NCI-H226 (cell line): ENCODE measurements around the gene ARHGEF10L.
"Not testable (repeated sequence)": the region's sequence is repeated elsewhere in the genome, so short reads cannot be mapped to it uniquely, and the experiment has no call there.

Experiments used
- DNase-seq: peaks from one replicate; pipeline ENCODE4 v3.0.0-alpha.2; 2015

Gene ARHGEF10L

DNA sequence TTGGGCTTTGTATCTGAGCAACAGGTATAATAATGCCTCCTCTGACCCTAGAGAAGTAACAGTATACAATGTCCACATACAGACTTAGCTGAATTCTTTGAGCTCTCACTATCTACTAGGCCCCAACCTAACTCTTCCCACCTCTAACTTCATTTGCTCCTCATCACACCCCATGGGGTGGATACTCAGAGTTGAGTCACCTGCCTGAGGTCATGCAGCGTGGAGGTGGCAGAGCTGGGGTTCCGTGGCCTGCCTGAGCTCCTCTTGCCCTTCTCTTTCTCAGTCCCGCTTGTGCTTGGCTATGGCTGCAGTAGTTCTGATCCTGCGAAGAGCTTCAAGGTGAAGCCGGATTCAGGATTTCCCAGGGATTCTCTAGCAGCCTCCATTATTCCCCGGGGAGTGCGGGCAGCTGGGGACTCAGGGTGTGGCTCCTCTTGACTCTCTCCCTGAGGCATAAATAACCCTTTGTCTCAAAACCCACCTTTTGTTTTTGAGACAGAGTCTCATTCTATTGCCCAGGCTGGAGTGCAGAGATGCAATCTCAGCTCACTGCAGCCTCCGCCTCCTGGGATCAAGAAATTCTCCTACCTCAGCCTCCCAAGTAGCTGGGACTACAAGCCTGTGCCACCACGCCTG is 185.7 kb downstream of the ARHGEF10L start:
- no peak for DNase-seq

DNA sequence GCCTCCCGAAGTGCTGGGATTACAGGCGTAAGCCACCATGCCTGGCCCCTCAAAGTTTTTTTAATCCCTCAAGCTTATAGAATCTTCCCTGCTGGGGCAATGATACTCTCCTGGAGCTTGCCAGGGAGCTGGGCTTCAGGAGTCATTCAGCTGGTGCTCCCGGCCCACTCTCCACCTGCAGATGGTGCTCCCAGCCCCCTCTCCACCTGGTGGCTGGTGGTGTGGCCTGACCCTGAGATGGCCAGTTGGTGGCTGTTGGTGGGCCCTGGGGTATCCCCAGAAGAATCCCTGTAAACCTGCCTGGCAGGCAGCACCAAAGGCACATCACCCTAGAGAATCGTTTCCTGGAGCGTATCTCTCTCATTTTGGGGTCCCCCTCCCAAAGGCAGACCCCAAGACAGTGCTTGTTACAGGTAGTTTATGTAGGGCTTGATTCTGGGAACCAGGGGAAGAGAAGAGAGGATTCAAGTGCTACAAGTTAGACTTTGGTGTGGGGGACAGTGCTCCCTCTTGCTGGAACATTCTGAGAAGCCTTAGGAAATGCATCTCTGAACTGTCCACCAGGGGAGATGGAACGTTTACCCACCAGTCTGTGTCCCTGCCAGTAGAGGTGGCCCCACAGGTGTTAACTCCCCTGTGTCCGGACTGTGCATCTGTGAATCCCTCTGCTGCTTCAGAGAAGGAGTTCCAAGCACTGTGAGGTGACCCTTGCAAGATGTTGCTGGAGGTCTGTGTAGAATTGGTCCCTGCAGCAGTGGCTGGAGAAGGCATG is 186.5 kb downstream of the ARHGEF10L start:
- DNase-seq: no peak

DNA sequence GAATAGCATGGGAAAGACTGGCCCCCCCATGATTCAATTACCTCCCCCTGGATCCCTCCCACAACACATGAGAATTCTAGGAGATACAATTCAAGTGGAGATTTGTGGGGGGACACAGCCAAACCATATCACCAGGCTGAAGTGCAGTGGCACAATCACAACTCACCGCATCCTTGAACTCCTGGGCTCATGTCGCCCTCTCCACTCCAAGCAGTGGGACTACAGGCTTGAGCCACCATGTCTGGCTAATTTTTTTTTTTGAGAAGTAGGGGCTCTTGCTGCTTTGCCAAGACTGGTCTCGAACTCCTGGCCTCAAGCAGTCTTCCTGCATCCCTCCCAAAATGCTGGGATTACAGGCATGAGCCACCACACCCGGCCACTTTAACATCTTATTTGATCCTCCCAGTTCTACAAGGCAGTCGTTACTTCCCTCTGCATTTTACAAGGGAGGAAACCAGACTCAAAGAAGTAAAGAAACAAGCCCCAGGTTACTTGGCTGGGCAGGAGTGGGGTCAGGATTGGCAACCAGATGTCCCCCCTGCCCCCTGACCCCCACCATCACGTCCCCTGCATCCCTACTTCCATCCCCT is 188.7 kb downstream of the ARHGEF10L start:
- no peak for DNase-seq

DNA sequence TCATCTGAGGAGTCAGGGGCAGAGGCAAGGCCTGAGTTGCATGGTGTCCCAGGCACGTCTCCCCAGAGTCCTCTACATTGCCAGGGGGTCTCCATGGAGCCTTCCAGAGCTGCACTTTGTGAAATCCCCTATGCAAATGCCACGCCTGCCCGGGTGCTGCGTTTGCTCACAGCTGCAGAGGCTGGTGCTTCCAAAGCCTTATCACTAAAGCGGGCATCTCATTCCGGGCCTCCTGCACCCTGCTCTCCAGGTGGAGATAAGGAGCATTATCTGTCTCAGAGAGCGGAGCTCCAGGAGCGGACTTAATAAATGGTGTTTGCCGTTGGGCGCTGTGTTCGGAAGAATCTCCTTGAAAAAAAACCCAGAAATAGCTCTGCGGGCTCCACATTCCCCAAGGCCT is 189.8 kb downstream of the ARHGEF10L start:
- DNase-seq: no peak

DNA sequence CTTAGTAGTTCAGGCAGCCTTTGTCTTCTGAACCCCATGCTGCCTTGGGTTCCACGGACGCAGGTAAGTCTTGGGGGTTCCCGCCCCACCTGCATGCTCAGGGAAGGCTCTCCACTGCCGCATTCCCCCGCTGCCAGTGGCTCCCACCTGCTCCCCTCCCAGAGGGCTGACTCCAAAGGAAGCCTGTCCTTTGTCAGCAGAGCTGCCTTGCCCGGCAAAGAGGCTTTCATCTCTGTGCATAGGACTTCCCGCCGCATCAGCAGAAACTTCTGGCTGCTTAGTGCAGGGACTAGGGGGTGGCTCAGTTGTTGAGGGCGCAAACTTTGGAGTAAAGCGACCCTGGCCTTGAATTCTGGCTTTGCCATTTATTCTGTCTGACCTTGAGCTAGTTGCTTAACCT is 190.4 kb downstream of the ARHGEF10L start:
- DNase-seq: no peak

DNA sequence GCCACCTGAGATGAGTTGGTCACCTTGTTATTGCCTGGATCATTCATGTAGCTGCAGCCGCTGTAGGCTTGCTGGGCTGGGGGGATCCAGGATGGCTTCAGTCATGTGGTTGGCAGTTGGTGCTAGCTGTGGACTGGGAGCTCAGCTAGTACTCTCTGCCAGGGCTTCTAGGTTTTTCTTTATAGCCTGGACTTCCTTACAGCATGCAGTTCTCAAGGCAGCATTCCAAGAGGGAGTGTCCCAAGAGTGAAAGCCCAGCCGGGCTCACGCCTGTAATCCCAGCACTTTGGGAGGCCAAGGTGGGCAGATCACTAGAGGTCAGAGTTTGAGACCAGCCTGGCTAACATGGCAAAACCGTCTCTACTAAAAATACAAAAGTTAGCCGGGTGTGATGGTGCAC is 192.0 kb downstream of the ARHGEF10L start:
- no peak for DNase-seq

DNA sequence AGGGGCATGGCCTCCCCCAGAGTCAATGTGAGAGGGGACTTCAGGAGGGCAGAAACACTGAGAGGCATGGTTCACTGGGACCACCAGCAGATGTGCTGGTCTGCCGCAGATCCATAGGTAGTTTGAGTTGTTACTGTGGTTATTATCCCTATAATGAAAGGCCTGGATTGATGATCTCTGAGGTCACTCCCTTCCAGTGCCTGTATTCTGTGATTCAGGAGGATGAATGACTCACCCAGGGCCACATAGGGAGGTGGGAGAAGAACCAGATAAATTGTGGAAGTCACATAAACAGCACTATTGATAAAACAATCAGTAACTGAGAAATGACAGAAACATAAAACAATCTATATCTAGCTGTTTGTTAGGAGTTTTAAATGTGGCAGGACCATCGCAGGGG is 193.0 kb downstream of the ARHGEF10L start:
- DNase-seq: no peak

DNA sequence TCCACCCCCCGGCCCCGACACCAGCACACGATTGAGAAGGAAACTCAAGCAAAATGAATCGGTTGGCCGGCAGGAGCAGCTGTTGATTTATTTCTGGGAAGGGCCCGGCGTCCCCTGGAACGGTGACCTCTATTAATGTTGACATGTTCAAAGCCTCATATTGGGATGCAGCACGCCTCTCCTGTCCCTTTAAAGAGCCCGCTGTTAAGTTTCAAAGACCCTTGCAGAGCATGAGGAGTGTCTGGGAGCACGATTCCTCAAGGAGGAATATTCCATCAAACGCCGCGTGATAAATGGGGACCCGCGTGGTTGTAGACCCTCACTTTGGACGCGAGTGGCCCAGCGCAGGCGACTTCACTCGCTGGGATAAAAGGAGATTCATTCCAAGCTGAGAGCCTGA is 194.2 kb downstream of the ARHGEF10L start:
- DNase-seq: no peak

DNA sequence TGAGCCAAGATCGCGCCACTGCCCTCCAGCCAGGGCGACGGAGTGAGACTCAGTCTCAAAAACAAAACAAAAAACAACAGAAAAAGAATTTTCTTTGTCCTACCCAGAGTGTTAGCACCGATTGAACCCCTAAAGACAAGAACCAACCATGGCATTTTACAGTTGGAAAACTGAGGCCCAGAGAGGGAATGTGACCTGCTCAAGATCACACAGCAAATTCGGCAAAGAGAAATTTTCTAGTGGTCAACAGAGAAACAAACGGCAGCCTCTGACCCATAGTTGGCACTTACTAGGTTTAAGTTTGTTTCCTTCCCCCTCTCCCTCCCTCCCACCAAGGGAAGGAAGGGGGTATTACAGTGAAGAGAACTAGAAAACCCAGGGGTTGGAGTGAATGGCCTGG is 195.1 kb downstream of the ARHGEF10L start:
- no peak for DNase-seq

DNA sequence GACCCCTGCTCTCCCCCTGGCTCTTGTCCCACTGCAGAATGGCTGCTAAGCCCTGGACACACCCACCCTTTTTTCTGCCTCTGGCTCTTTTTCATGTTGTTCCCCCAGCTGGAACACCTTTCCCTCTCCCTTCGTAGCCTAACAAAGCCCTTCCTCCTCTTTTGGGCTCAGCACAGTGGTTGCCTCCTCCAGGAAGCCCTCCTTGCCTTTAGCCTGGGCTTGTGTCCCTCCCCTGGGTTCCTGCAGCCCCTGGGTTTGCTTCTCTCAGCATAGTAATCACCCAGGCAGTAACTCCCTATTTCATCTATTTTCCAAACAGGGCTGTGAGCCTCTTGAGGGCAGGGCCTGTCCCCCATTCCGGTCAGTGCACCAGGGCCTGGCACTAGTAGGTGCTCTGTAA is 195.8 kb downstream of the ARHGEF10L start:
- DNase-seq: no peak

DNA sequence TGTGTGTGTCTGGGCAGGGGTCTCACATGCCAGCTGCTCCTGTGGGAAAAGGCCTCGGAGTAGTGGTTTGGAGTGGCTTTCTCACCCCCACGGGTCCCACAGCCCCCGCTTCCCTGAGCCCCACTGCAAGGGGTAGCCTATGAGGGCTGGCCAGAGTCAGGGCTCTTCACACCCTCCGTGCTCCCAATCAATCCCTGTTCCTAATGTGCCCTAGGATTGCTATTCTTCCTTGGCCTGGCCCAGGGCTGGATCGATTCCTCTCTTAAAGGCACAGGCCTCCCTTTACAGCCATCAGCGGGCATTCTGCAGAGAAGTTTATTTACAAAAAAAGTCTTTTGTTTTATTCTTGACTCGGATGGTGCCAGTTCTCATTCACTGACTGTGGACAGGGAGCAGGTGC is 196.3 kb downstream of the ARHGEF10L start:
- no peak for DNase-seq

DNA sequence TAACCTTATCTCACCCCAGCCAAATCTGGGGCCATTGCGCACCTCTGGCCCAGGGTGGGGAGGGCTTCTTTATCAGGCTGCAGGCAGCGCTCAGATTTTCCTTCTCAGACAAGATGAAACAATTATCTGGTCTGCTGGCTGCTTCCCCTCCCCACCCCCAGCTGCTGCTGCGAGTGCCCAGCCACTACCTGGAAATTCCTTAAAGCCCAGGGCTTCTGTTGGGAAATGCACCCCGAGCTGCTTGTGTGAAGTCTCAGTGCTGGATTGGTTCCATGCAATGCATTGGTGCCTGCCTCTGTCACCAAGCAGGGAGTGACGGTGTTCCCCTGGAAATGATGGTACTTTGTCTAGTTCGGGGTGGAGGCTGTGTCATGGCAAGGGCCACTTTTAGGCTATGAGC is 197.1 kb downstream of the ARHGEF10L start:
- no peak for DNase-seq

DNA sequence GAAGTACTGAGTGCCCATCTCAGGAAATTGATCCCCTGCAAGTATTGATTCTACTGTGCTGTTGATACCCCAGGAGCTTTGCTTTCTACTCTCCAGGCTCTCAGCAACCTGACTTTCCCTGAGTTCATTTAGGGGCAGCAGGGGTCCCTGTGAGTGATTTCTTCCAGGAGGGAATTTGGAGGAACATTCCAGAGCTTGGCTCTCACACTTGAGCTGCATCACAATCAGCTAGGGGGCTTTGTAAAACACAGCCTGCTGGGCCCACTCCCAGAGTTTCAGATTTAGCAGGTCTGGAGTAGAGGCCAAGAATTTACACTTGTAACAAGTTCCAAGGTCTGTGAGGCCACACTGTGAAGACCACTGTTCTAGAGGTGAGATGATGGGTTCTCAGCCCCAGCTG is 199.6 kb downstream of the ARHGEF10L start:
- no peak for DNase-seq

DNA sequence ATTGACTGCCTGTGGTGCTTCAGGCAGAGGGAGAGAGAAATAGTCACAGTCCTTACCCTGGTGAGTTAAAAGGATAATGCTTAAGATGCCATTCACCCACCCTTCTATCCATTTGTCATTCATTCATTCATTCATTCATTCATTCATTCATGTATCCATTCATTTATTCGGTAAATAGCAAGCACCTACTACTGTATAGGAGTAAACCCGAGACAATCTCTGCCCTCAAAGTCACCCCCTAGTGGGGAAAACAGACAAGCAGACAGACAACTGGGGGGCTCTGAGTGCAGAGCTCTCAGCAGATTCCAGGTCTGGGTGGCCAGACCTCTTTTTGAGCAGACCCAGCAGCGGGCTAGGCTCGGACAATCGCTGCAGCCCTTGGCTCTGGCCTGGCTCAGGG is 201.6 kb downstream of the ARHGEF10L start:
- no peak for DNase-seq

DNA sequence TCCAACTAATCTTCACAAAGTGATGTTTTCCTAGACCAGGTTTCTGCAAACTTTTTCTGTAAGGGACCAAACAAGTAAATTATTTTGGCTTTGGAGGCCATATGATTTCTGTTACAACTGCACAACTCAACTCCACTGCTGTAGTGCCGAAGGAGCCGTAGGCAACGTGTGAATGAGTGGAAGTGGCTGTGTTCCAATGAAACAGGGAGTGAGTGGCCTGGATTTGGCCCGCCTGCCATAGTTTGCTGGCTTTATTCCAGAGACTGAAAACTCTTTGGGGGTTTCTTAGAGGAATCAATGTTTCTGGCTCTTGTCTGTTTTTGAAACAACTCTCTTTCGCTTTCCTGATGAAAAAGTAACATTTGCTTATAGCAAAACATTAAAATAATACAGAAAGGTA is 203.1 kb downstream of the ARHGEF10L start:
- no peak for DNase-seq

DNA sequence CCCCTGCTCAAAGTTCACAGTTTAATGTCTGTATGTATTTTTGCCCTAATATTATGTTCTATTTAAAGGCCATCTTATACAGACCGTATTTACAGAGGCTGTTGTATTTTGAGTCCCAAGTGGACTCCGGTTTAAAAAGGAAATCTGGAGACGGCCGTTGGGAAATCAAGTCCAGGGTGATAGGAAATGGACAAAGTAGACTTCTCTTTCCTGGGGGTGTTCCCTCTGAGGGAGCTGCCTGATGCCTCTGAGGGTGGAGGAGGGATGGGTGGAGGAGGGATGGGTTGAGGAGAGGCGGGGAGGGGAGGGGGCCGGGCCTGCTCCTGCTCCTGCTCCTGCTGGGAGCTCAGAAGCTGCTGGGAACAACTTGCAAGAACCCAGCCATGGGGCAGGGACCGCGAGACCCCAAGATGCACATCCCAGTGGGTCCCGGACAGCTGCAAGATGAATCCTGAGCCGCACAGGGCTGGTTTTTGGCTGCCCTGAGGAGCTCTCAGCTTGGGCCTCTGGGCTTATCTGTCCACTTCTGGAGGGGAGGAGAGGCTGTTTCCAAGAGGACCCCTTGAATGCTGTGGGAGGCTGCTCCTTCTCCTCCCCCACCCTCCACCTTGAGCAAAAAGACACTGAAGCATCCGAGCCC is 203.6 kb downstream of the ARHGEF10L start:
- DNase-seq: no peak

DNA sequence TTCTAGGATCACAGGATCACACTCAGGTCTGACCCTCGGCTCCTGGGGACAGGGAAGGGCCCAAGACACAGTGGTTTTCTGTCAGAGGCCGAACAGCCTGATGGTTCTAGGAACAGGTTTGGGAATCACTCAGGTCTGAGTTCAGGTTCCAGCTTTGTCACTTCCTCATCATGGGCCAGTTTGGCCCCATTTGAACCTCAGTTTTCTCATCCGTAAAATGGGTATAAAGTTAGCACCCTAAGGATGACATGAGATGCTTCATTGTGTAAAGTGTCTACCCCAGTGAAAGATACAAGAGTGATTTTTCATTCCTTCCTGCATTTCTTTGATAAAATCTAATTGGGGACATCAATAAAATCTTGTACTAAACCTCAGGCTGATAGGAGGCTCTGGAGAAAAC is 204.4 kb downstream of the ARHGEF10L start:
- DNase-seq: no peak

DNA sequence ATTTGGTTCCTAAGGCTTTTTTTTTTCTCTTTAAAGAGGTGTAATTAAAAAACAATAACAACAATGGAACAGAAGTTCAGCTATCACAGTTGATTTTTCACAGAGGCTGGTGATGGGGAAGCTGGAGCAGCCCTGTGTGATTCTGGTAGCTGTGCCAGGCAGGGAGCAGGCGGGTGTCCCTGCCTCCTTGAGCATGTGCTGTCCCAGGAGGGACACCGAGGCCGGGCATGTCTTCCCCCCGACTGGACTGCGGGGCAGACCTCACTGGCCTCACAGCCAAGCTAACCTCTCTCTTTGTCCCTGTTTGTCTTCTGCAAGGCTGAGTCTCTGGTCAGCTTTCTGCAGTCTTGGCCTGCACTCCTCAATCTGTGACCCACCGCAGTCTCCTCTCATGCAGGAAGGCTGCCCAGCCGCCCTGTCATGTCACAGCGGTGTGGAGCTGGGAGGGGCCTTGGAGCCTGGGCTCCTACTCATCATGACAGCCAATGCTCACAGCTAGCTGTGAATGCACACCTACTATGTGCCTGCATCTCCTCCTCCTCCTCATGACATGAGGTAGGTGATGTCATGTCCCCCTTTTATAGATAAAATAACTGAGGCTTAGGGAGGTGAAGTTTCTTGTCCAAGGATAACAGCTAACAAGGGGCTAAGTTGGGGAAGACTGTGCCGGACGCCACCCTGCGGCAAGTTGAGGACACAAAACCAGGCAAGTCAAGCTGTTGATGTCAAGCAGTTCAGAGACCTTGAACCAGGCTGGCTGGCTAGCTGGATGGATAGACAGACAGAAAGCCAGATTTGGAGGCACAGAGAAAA is 205.4 kb downstream of the ARHGEF10L start:
- DNase-seq: no peak

DNA sequence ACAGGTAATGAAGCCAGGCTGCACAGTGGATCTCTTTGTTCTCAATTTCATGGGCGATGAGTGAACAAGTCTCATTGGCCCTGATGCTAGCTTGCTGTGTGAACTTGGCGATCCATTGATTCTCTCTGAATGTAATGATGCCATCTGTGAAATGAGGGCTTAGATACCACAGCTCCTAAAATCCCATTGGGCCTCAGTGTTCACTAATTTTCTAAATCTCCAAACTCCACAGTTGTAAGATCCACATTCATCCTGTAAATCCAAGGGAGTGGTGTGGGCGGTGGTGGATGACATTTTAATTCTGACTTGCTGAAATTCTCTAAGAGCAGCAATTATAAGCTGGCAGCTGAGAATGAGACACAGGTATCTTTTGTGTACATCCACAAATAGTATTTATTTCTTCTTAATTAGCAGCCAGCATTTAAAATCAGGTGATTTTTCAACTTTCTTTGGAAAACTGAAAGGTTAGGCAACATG is 206.0 kb downstream of the ARHGEF10L start:
- no peak for DNase-seq

DNA sequence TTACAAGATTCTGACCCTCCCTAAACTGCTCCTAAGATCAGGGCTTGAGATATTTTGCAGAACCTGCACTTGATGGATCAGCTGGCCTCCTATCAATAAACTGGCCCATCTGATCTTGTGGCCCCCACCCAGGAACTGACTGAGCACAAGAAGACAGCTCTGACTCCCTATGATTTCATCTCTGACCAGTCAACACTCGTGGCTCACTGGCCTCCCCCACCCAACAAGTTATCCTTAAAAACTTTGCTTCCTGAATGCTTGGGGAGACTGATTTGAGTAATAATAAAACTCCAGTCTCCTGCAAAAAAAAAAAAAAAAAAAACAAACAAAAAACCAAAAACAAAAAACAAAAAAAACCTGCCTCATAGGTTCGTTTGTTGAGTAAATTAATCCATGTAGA is 206.8 kb downstream of the ARHGEF10L start:
- DNase-seq: not testable (repeated sequence)

DNA sequence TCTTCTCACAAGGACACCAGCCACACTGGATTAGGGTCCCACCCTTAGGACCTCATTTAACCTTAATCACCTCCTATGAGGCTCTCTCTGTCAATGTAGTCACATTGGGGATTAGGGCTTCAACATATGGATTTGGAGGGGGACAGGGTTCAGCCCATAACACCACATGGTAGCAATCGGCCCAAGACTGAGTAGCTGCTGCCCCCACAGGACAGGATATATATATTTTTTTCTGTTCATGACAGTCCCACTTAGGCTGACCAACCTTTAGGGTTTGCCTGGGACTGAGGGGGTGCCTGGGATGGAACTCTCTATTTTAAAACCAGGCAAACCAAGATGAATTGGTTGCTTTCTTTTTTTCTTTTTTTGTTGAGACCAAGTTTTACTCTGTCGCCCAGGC is 207.4 kb downstream of the ARHGEF10L start:
- no peak for DNase-seq
